Measurements from ENCODE around the gene SZT2.
"Not testable (repeated sequence)": the region's sequence is repeated elsewhere in the genome, so short reads cannot be mapped to it uniquely, and the experiment has no call there.

The SZT2 gene

DNA sequence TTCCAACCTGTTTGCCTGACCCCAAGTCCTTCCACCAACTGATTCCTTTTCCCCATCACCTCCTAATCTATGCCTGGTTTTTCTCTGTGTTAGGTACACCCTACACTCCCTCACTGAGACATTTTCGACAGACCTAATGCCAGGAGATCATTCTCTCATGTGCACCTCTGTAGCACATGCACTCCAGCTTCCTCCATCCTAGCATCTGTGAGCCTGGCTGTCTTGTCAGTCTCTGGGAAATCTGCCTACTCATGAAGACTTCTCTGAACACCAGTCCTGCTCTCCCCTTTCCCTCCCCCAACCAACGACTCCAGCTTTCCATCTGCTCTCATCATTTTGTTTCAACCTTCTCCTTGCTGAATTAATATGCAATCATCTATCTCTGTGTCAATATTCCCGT lies 1.1 kb upstream of the SZT2 start:
- Histone ChIP-seq H3K9ac (ENCODE audit: low read length in 2 of 2) (peak overlapping the region; percentile 51 to 92), H3K36me3 (ENCODE audit: control insufficient read depth in 2 of 2, insufficient read depth in 2 of 2, low read length in 2 of 2) (peaks cover 37% of the 10 kb centered on the region in 2 donors), H3K4me1 (ENCODE audit: control insufficient read depth, insufficient read depth, low read length) (peaks cover 21% of the 10 kb centered on the region), H3K27ac (ENCODE audit: low read length) (no peak overlapping the region), H3K27me3 (ENCODE audit: control insufficient read depth in 1 of 2, insufficient read depth in 2 of 2, low read length in 2 of 2) (no peaks in the 10 kb centered on the region), H3K4me3 (ENCODE audit: low read length in 2 of 2) (peak overlapping the region; percentile 94 to 99), H3K9me3 (ENCODE audit: control insufficient read depth in 2 of 2, low read length in 2 of 2) (no peaks in the 10 kb centered on the region)

DNA sequence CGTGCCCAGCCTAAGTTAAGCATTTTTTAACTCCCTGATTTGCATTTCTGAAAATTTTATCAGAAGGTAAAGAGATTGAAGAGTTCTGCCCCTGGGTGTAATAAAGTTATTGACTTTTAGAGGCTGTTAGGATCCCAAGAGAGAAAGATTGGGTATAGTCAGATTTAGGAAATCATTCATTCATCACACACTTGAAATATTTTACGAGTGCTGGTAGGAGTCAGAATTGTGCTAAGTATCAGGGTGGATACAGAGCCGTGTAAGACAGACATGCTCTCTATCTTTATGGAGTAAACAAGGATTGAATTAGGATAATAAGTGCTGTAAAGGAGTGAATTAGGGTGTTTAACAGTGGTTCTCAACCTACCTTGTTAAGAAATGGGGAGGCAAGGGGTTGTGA lies 3.0 kb downstream of the SZT2 start:
- Histone ChIP-seq H3K27ac (ENCODE audit: low read length) (no peak overlapping the region), H3K9me3 (ENCODE audit: control insufficient read depth in 2 of 2, low read length in 2 of 2) (no peaks in the 10 kb centered on the region), H3K4me3 (ENCODE audit: low read length in 2 of 2) (no peak overlapping the region), H3K27me3 (ENCODE audit: control insufficient read depth in 1 of 2, insufficient read depth in 2 of 2, low read length in 2 of 2) (no peaks in the 10 kb centered on the region), H3K4me1 (ENCODE audit: control insufficient read depth, insufficient read depth, low read length) (peaks cover 20% of the 10 kb centered on the region), H3K9ac (ENCODE audit: low read length in 2 of 2) (no peak overlapping the region), H3K36me3 (ENCODE audit: control insufficient read depth in 2 of 2, insufficient read depth in 2 of 2, low read length in 2 of 2) (peaks cover 0 to 5% of the 10 kb centered on the region in 2 donors)

DNA sequence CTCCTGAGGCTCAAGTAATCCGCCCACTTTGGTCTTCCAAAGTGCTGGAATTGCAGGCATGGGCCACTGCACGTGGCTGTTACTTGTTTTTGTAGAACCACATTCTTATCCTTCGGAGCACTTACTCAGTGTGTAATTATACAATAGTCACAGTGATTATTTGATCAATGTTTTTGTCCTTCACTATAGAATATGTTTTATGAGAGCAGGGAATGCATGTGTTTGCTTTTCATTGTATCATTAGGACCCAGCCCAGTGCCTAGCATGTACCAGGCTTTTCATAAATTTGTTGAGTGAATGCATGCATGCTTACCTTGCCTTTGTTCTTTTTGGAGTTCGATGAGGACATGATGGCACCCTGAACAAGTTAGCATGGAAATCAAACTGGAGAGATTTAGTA lies 5.8 kb downstream of the SZT2 start:
- H3K9ac ChIP-seq (ENCODE audit: low read length in 2 of 2) = no peak overlapping the region
- peaks cover 4% of the 10 kb centered on the region for H3K4me1 ChIP-seq (ENCODE audit: control insufficient read depth, insufficient read depth, low read length)
- H3K9me3 ChIP-seq (ENCODE audit: control insufficient read depth in 2 of 2, low read length in 2 of 2) = no peaks in the 10 kb centered on the region
- H3K27ac ChIP-seq (ENCODE audit: low read length) = no peak overlapping the region
- peaks cover 0 to 5% of the 10 kb centered on the region in 2 donors for H3K36me3 ChIP-seq (ENCODE audit: control insufficient read depth in 2 of 2, insufficient read depth in 2 of 2, low read length in 2 of 2)
- H3K27me3 ChIP-seq (ENCODE audit: control insufficient read depth in 1 of 2, insufficient read depth in 2 of 2, low read length in 2 of 2) = no peaks in the 10 kb centered on the region
- no peak overlapping the region for H3K4me3 ChIP-seq (ENCODE audit: low read length in 2 of 2)

DNA sequence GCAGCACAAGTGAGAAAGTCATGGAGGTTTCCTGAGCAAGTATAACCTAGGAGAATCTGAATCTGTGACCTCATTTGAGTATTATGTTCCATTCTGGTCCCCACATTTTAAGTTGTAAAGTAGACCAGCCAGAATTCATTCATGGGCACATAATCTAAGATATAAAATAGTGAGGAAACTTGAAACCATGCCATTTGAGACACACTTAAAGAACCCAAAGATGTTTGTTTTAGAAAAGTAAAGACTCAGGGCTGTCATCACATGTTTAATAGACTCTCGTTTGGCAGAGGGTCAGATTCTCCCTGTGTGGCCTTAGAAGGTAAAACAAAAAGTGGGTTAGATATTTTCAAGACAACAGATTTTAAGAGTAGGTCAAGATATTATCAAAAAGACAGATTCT lies 6.4 kb downstream of the SZT2 start:
- H3K9me3 ChIP-seq (ENCODE audit: control insufficient read depth in 2 of 2, low read length in 2 of 2) = no peaks in the 10 kb centered on the region

DNA sequence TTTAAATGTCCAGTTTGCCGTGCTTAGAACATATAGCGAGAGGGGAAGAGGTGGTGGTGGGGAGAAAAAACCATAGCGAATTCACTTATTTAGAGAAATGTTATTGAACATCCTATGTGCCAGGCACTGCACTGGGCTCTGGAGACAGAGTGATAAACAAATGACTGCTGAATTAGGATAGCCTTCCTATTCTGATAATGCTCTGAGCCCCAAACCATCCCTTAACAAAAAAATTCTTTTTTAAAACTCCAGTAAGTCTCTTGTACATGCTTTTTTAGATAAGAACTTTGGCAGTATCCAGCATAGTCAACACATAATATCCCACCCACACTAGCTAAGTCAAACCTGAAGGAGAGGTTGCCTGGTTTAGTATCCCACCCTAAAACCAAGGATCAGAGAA lies 8.5 kb downstream of the SZT2 start:
- Histone ChIP-seq H3K9me3 (ENCODE audit: control insufficient read depth in 2 of 2, low read length in 2 of 2) (no peaks in the 10 kb centered on the region), H3K27ac (ENCODE audit: low read length) (no peak overlapping the region)

More for the DNA sequence above, 6.4 kb downstream of the SZT2 start:
- H3K27ac ChIP-seq (ENCODE audit: low read length) = no peak overlapping the region
- H3K4me1 ChIP-seq (ENCODE audit: control insufficient read depth, insufficient read depth, low read length) = no peaks in the 10 kb centered on the region
- H3K27me3 ChIP-seq (ENCODE audit: control insufficient read depth in 1 of 2, insufficient read depth in 2 of 2, low read length in 2 of 2) = no peaks in the 10 kb centered on the region
- H3K36me3 ChIP-seq (ENCODE audit: control insufficient read depth in 2 of 2, insufficient read depth in 2 of 2, low read length in 2 of 2) = peaks cover 0 to 5% of the 10 kb centered on the region in 2 donors
- no peak overlapping the region for H3K9ac ChIP-seq (ENCODE audit: low read length in 2 of 2)
- H3K4me3 ChIP-seq (ENCODE audit: low read length in 2 of 2) = no peak overlapping the region

DNA sequence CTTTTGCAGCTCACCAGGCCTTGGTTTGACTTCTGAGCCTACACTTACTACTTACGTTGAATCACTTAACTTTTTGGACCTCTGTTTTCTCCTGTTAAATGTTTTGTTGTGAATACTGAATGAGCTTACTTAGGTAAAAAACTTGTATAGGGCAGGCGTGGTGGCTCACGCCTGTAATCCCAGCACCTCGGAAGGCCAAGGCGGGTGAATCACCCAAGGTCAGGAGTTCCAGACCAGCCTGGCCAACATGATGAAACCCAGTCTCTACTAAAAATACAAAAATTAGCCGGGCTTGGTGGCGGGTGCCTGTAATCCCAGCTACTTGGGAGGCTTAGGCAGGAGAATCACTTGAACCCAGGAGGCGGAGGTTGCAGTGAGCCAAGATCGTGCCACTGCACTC lies 10.7 kb downstream of the SZT2 start:
- peaks cover 9 to 26% of the 10 kb centered on the region in 2 donors for H3K36me3 ChIP-seq (ENCODE audit: control insufficient read depth in 2 of 2, insufficient read depth in 2 of 2, low read length in 2 of 2)
- not testable (repeated sequence) for H3K4me1 ChIP-seq (ENCODE audit: control insufficient read depth, insufficient read depth, low read length); H3K9me3 ChIP-seq (ENCODE audit: control insufficient read depth in 2 of 2, low read length in 2 of 2); H3K9ac ChIP-seq (ENCODE audit: low read length in 2 of 2); H3K27me3 ChIP-seq (ENCODE audit: control insufficient read depth in 1 of 2, insufficient read depth in 2 of 2, low read length in 2 of 2); H3K27ac ChIP-seq (ENCODE audit: low read length); H3K4me3 ChIP-seq (ENCODE audit: low read length in 2 of 2)

More for the DNA sequence above, 8.5 kb downstream of the SZT2 start:
- no peak overlapping the region for H3K4me3 ChIP-seq (ENCODE audit: low read length in 2 of 2)
- H3K9ac ChIP-seq (ENCODE audit: low read length in 2 of 2) = no peak overlapping the region
- H3K36me3 ChIP-seq (ENCODE audit: control insufficient read depth in 2 of 2, insufficient read depth in 2 of 2, low read length in 2 of 2) = peaks cover 0 to 11% of the 10 kb centered on the region in 2 donors
- no peaks in the 10 kb centered on the region for H3K4me1 ChIP-seq (ENCODE audit: control insufficient read depth, insufficient read depth, low read length)
- H3K27me3 ChIP-seq (ENCODE audit: control insufficient read depth in 1 of 2, insufficient read depth in 2 of 2, low read length in 2 of 2) = no peaks in the 10 kb centered on the region

DNA sequence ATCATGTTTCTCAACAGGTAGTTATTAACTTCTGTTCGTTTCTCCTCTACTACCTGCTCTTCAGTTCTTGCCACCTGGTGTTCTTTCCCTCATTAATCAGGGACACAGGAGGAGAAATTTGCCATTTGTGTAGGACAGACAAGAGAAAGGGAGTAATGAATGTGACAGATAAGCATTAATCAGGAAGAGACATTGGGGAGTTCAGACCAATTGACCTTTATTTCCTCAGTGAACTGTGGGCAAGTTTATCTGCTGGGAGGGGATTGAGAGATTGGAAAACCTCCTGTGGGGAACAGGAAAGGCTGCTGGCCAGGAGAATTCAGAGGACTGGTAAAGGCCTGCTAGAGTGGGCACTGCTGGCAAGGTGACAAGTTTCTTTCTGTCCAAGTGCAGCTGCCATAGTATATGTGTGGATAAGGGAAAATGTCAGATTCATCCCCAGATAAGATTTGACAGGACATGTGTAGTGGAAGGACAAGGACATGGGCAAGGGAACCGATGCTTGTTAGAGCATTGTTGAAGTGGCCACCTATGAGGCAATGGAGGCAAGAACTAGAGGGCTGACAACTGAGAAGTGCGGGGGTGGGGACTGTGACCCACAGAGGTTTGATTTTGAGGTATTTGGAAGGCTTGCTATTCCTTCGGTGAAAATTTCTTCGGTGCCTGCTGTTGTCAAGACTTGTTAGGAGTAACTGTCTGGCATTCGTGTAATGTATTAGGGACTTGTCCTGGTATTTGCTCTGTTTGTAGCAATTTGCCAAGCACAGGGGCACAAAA lies 12.6 kb downstream of the SZT2 start:
- no peak overlapping the region for H3K4me3 ChIP-seq (ENCODE audit: low read length in 2 of 2)
- H3K27me3 ChIP-seq (ENCODE audit: control insufficient read depth in 1 of 2, insufficient read depth in 2 of 2, low read length in 2 of 2) = no peaks in the 10 kb centered on the region
- H3K9ac ChIP-seq (ENCODE audit: low read length in 2 of 2) = no peak overlapping the region
- H3K4me1 ChIP-seq (ENCODE audit: control insufficient read depth, insufficient read depth, low read length) = no peaks in the 10 kb centered on the region
- no peak overlapping the region for H3K27ac ChIP-seq (ENCODE audit: low read length)
- peaks cover 24 to 36% of the 10 kb centered on the region in 2 donors for H3K36me3 ChIP-seq (ENCODE audit: control insufficient read depth in 2 of 2, insufficient read depth in 2 of 2, low read length in 2 of 2)
- H3K9me3 ChIP-seq (ENCODE audit: control insufficient read depth in 2 of 2, low read length in 2 of 2) = no peaks in the 10 kb centered on the region

DNA sequence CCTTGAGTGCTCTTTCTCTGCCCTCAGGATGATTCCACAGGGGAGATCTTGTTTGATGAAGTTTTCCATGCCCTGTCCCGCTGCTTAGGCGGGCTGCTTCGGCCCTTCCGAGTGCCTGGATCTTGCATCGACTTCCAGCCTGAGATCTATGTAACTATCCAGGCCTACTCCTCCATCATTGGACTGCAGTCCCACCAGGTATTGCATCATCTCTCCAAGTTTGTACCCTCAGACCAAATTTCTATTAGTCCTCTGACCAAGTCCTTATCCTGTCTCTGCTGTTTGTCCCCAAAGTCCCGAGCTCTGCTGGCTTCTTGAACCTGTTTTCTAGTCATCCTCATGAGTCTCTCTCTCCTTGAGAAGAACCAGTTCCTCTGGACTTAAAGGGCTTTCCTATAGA lies 14.7 kb downstream of the SZT2 start:
- H3K27ac ChIP-seq (ENCODE audit: low read length) = no peak overlapping the region
- H3K9ac ChIP-seq (ENCODE audit: low read length in 2 of 2) = no peak overlapping the region
- no peaks in the 10 kb centered on the region for H3K4me1 ChIP-seq (ENCODE audit: control insufficient read depth, insufficient read depth, low read length)
- H3K27me3 ChIP-seq (ENCODE audit: control insufficient read depth in 1 of 2, insufficient read depth in 2 of 2, low read length in 2 of 2) = no peaks in the 10 kb centered on the region
- H3K9me3 ChIP-seq (ENCODE audit: control insufficient read depth in 2 of 2, low read length in 2 of 2) = no peaks in the 10 kb centered on the region
- peaks cover 28 to 40% of the 10 kb centered on the region in 2 donors for H3K36me3 ChIP-seq (ENCODE audit: control insufficient read depth in 2 of 2, insufficient read depth in 2 of 2, low read length in 2 of 2)
- H3K4me3 ChIP-seq (ENCODE audit: low read length in 2 of 2) = no peak overlapping the region

DNA sequence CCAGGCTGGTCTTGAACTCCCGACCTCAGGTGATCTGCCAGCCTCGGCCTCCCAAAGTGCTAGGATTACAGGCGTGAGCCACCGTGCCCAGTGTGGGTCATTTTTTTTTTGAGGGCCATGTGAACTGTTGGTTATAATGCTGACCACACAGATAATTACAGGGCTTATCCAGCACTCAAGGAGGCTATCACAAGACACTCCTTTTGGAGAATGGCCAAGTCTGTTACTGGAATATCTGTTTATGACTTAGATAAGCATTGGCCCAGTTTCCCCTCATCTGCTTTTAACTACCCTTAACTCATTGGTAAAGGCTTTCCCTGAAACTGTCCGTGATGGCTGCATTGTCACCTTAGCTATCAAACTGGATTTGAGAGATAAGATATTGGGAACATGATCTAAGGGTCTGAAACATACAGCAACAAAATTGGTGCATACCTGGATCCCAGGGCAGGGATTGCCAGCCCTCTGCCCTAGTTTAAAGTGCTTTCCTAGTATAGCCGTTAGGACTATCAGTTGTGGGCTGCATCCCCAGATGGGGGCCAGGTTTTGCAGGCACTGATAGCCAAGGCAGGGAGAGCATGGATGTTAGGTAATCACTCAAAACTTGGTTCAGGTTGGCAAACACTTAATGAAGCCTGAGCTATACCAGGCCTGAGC lies 15.6 kb downstream of the SZT2 start:
- Histone ChIP-seq H3K27ac (ENCODE audit: low read length) (no peak overlapping the region), H3K9me3 (ENCODE audit: control insufficient read depth in 2 of 2, low read length in 2 of 2) (no peaks in the 10 kb centered on the region), H3K4me1 (ENCODE audit: control insufficient read depth, insufficient read depth, low read length) (no peaks in the 10 kb centered on the region), H3K36me3 (ENCODE audit: control insufficient read depth in 2 of 2, insufficient read depth in 2 of 2, low read length in 2 of 2) (peaks cover 28 to 40% of the 10 kb centered on the region in 2 donors), H3K27me3 (ENCODE audit: control insufficient read depth in 1 of 2, insufficient read depth in 2 of 2, low read length in 2 of 2) (no peaks in the 10 kb centered on the region), H3K4me3 (ENCODE audit: low read length in 2 of 2) (no peak overlapping the region), H3K9ac (ENCODE audit: low read length in 2 of 2) (no peak overlapping the region)

DNA sequence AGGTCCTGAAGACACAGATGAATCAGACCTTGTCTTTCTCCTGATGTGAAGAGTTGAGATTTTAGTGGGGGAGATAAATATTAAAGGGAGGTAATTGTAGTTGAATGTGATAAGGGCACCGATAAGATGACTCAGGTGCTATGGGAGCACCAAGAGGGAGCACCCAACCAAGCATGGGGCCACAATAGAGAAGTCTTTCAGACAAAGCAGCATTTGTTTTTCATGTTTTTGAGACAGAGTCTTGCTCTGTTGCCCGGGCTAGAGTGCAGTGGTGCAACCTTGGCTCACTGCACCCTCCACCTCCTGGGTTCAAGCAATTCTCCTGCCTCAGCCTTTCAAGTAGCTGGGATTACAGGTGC lies 16.2 kb downstream of the SZT2 start:
- Histone ChIP-seq H3K4me1 (ENCODE audit: control insufficient read depth, insufficient read depth, low read length) (no peaks in the 10 kb centered on the region), H3K36me3 (ENCODE audit: control insufficient read depth in 2 of 2, insufficient read depth in 2 of 2, low read length in 2 of 2) (peaks cover 28 to 40% of the 10 kb centered on the region in 2 donors), H3K4me3 (ENCODE audit: low read length in 2 of 2) (no peak overlapping the region), H3K27ac (ENCODE audit: low read length) (no peak overlapping the region), H3K9ac (ENCODE audit: low read length in 2 of 2) (no peak overlapping the region), H3K9me3 (ENCODE audit: control insufficient read depth in 2 of 2, low read length in 2 of 2) (no peaks in the 10 kb centered on the region), H3K27me3 (ENCODE audit: control insufficient read depth in 1 of 2, insufficient read depth in 2 of 2, low read length in 2 of 2) (no peaks in the 10 kb centered on the region)

DNA sequence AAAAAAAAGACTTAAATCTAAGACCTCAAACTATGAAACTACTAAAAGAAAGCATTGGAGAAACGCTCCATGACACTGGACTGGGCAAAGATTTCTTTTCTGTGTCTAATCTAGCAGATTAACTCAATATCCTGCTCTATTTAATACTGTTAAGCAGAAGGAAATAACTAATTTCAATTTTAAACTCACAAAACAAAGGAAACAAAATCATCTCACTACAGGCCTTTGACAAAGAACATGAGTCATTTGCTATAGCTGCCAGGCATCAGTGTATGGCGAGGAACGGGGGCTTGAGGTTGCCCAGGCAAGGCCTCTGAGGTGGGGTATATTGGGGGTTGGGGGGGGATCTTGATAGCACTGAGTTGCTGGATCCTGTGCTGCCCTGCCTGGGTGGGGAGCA lies 20.9 kb downstream of the SZT2 start:
- Histone ChIP-seq H3K9me3 (ENCODE audit: control insufficient read depth in 2 of 2, low read length in 2 of 2) (no peaks in the 10 kb centered on the region), H3K27ac (ENCODE audit: low read length) (no peak overlapping the region), H3K36me3 (ENCODE audit: control insufficient read depth in 2 of 2, insufficient read depth in 2 of 2, low read length in 2 of 2) (peaks cover 18 to 24% of the 10 kb centered on the region in 2 donors), H3K4me1 (ENCODE audit: control insufficient read depth, insufficient read depth, low read length) (no peaks in the 10 kb centered on the region), H3K27me3 (ENCODE audit: control insufficient read depth in 1 of 2, insufficient read depth in 2 of 2, low read length in 2 of 2) (no peaks in the 10 kb centered on the region), H3K9ac (ENCODE audit: low read length in 2 of 2) (no peak overlapping the region), H3K4me3 (ENCODE audit: low read length in 2 of 2) (no peak overlapping the region)
